Measurements from ENCODE around the gene CXCL17.
"Not testable (repeated sequence)": the region's sequence is repeated elsewhere in the genome, so short reads cannot be mapped to it uniquely, and the experiment has no call there.

Gene CXCL17

DNA sequence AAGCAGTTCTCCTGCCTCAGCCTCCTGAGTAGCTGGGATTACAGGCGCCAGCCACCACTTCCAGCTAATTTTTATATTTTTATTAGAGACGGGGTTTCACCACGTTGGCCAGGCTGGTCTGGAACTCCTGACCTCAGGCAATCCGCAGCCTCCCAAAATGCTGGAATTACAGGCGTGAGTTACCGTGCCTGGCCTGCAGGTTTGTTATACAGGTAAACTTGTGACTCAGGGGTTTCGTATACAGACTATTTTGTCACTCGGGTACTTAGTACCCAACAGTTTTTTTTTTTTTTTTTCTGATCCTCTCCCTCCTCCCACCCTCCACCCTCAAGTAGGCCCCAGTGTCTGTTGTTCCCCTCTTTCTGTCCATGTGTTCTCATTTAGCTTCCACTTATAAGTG lies 18.5 kb upstream of the CXCL17 start:
- not testable (repeated sequence) for H3K4me1 ChIP-seq (ENCODE audit: control insufficient read depth, insufficient read depth, low read length); H3K9me3 ChIP-seq (ENCODE audit: control insufficient read depth, insufficient read depth, low read length); H3K4me3 ChIP-seq (ENCODE audit: low read depth, low read length); H3K9ac ChIP-seq (ENCODE audit: low read depth, low read length); H3K36me3 ChIP-seq (ENCODE audit: control insufficient read depth, insufficient read depth, low read length); H3K27me3 ChIP-seq (ENCODE audit: control insufficient read depth, insufficient read depth, low read length)

DNA sequence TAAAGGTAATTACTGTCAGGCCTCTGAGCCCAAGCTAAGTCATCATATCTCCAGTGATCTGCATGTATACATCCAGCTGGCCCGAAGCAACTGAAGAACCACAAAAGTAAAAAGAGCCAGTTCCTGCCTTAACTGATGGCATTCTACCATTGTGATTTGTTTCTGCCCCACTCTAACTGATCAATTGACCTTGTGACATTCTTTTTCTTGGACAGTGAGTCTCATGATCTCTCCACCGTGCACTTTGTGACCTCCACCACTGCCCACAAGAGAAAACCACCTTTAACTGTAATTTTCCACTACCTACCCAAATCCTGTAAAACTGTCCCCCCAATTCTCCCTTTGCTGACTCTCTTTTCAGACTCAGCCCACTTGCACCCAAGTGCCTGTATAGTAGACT lies 17.2 kb upstream of the CXCL17 start:
- H3K9ac ChIP-seq (ENCODE audit: low read depth, low read length), result no peak overlapping the region
- peaks cover 3% of the 10 kb centered on the region for H3K4me1 ChIP-seq (ENCODE audit: control insufficient read depth, insufficient read depth, low read length)
- no peaks in the 10 kb centered on the region for H3K27me3 ChIP-seq (ENCODE audit: control insufficient read depth, insufficient read depth, low read length)
- no peaks in the 10 kb centered on the region for H3K9me3 ChIP-seq (ENCODE audit: control insufficient read depth, insufficient read depth, low read length)
- no peaks in the 10 kb centered on the region for H3K36me3 ChIP-seq (ENCODE audit: control insufficient read depth, insufficient read depth, low read length)
- H3K4me3 ChIP-seq (ENCODE audit: low read depth, low read length), result no peak overlapping the region

DNA sequence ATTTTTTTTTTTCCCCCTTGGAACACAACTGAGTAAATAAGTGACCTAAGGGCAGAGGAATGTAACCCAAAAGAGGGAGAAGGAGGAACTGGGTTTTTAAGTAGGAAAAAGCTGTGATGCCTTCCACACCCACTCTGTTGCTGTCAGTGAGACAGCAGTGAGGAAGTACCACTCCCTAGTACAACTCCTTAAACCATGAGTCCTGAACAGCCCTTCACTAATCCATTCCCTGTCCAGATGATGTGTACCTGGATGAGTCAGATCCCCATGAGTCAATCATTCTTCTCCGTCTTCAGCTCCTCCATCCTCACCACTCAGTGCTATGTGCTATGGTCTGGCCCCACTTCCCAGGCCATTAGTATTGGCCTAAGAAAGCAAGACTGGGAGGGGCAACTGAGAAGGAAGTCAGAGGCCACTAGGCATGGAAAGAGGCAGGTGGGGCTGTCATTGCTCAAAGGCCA lies 12.9 kb upstream of the CXCL17 start:
- Histone ChIP-seq H3K4me1 (ENCODE audit: control insufficient read depth, insufficient read depth, low read length) (peaks cover 9% of the 10 kb centered on the region), H3K9me3 (ENCODE audit: control insufficient read depth, insufficient read depth, low read length) (no peaks in the 10 kb centered on the region), H3K27me3 (ENCODE audit: control insufficient read depth, insufficient read depth, low read length) (no peaks in the 10 kb centered on the region), H3K36me3 (ENCODE audit: control insufficient read depth, insufficient read depth, low read length) (no peaks in the 10 kb centered on the region), H3K4me3 (ENCODE audit: low read depth, low read length) (no peak overlapping the region), H3K9ac (ENCODE audit: low read depth, low read length) (no peak overlapping the region)

DNA sequence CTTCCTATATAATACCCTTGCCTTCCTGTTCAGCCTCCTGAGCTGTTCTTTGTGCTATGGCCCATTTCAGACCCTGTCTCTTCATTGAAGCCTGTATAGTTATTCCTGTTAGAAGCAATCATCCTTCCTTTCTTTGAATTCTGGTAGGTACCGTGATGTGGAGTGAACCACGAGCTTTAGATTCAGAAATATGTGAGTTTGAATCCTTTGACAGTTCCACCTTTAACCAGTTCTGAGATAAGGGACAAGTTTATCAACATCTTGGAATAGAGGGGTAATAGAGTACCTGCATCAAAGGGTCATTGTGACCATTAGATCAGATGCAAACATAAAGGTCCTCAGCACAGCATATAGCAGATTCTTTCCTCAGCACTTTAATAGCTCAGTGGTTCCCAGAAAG lies 12.3 kb upstream of the CXCL17 start:
- Histone ChIP-seq H3K27me3 (ENCODE audit: control insufficient read depth, insufficient read depth, low read length) (no peaks in the 10 kb centered on the region), H3K9ac (ENCODE audit: low read depth, low read length) (no peak overlapping the region), H3K36me3 (ENCODE audit: control insufficient read depth, insufficient read depth, low read length) (no peaks in the 10 kb centered on the region), H3K9me3 (ENCODE audit: control insufficient read depth, insufficient read depth, low read length) (no peaks in the 10 kb centered on the region), H3K4me3 (ENCODE audit: low read depth, low read length) (no peak overlapping the region), H3K4me1 (ENCODE audit: control insufficient read depth, insufficient read depth, low read length) (peaks cover 9% of the 10 kb centered on the region)

DNA sequence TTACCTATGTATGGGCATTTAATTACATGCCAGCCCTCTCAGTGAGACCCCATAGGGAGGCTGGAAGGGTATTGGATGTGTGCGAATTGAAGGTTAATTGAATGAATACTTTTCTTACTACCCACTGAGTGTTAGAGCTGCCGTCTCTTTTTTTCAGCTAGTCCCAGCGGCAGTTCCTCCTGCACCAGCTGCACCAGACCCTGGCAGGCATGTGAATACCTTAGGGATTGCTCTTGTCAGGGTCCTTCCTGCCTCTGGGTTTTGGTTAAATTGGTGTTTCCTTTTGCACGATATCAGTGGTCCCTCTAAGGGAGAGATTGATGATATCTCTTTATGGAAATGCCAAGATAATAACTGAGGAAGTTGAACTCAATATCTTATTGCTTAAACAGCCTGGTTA lies 9.8 kb upstream of the CXCL17 start:
- Histone ChIP-seq H3K9me3 (ENCODE audit: control insufficient read depth, insufficient read depth, low read length) (no peaks in the 10 kb centered on the region), H3K4me3 (ENCODE audit: low read depth, low read length) (no peak overlapping the region), H3K36me3 (ENCODE audit: control insufficient read depth, insufficient read depth, low read length) (no peaks in the 10 kb centered on the region), H3K27me3 (ENCODE audit: control insufficient read depth, insufficient read depth, low read length) (no peaks in the 10 kb centered on the region), H3K9ac (ENCODE audit: low read depth, low read length) (no peak overlapping the region), H3K4me1 (ENCODE audit: control insufficient read depth, insufficient read depth, low read length) (peaks cover 9% of the 10 kb centered on the region)

DNA sequence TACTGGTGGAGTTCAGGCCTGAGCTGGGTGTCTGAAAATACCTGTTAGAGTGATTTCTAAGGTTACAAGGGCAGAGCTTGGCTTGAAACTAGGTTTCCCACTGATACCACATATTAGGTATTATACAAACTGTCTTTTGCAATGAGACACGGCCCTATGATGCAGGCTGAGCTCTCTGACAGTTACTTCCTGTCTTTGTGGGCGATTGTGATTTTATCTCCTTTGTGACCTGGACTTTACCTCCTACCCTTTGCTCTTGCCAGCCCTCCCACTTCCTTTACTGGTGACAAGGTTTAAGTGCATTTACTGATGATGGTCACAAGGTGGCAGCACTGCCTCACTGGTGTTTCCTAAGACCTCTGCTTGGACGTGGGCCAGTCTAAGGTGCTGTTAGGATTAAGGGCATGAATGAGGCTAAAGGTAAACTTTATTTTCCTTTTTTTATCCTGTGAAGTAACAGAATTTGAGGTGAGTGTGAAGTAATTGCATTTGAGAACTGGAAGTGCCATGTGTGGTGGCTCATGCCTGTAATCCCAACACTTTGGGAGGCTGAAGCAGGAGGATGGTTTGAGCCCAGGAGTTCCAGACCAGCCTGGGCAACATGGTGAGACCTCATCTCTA lies 7.7 kb upstream of the CXCL17 start:
- H3K9me3 ChIP-seq (ENCODE audit: control insufficient read depth, insufficient read depth, low read length), result no peaks in the 10 kb centered on the region
- H3K4me1 ChIP-seq (ENCODE audit: control insufficient read depth, insufficient read depth, low read length), result peaks cover 6% of the 10 kb centered on the region
- H3K4me3 ChIP-seq (ENCODE audit: low read depth, low read length), result no peak overlapping the region
- no peak overlapping the region for H3K9ac ChIP-seq (ENCODE audit: low read depth, low read length)
- no peaks in the 10 kb centered on the region for H3K36me3 ChIP-seq (ENCODE audit: control insufficient read depth, insufficient read depth, low read length)
- H3K27me3 ChIP-seq (ENCODE audit: control insufficient read depth, insufficient read depth, low read length), result no peaks in the 10 kb centered on the region

DNA sequence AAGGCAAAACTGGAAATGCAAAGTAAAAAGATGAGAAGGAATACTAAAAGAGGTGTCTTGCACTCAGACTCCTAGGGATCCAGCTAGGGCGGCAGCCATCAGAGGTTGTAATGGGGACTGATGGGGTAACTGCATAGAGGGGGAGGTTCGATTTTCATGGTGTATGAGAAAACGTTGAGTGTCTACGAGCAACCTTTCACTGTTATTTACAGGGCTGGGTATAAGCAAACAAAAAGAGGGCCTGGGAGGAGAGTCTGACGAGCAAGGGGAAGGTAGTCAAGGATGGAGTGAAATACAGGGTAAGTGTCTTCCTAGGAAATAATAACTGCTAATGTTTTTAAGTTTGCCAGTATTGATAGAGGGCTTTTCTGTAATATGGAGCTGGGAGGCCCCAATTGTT lies 5.6 kb upstream of the CXCL17 start:
- not testable (repeated sequence) for H3K4me1 ChIP-seq (ENCODE audit: control insufficient read depth, insufficient read depth, low read length); H3K27me3 ChIP-seq (ENCODE audit: control insufficient read depth, insufficient read depth, low read length); H3K9ac ChIP-seq (ENCODE audit: low read depth, low read length); H3K9me3 ChIP-seq (ENCODE audit: control insufficient read depth, insufficient read depth, low read length); H3K36me3 ChIP-seq (ENCODE audit: control insufficient read depth, insufficient read depth, low read length); H3K4me3 ChIP-seq (ENCODE audit: low read depth, low read length)

DNA sequence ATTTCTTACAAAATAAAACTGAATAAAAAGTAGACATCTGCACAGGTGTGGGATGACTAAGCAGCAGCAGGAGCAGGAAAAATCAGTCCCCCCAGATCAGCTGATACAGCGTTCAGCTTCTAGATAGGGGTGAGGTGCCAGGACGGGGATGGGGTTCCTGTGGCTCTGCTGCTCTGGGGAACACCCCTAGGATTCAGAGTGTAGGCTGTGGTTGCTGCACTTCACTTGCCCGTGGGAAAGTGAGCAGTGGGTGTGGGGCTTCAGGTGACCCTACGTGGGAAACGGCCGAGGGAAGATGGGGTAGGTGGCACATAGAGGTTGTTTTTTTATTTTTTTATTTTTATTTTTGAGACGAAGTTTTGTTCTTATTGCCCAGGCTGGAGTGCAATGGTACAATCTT lies 3.2 kb upstream of the CXCL17 start:
- Histone ChIP-seq H3K4me1 (ENCODE audit: control insufficient read depth, insufficient read depth, low read length) (peaks cover 7% of the 10 kb centered on the region), H3K9me3 (ENCODE audit: control insufficient read depth, insufficient read depth, low read length) (no peaks in the 10 kb centered on the region), H3K27me3 (ENCODE audit: control insufficient read depth, insufficient read depth, low read length) (peaks cover 8% of the 10 kb centered on the region), H3K4me3 (ENCODE audit: low read depth, low read length) (no peak overlapping the region), H3K9ac (ENCODE audit: low read depth, low read length) (no peak overlapping the region), H3K36me3 (ENCODE audit: control insufficient read depth, insufficient read depth, low read length) (no peaks in the 10 kb centered on the region)

DNA sequence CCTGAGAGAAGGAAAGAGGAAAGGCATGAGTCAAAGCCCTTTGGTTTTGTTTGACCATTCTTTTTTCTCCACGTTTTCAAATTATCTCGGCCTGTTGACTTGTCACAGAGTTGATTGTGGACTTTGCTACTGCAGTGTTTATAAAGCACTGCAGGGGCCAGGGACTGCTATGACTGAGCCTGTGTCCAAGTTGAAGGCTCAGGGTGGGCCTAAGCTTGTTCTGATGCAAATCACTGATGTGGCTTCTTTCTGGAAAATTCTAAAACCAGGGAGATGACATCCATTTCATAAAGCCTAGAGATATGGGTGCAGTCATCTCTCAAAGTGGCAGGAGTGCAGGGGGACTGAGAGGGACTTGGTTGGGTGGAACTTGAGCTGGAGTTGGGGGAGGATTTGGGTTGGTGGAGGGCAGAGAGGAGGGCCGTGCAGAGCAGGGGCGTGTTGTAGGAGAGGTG lies 1.2 kb upstream of the CXCL17 start:
- H3K9ac ChIP-seq (ENCODE audit: low read depth, low read length), result no peak overlapping the region
- peaks cover 8% of the 10 kb centered on the region for H3K27me3 ChIP-seq (ENCODE audit: control insufficient read depth, insufficient read depth, low read length)

DNA sequence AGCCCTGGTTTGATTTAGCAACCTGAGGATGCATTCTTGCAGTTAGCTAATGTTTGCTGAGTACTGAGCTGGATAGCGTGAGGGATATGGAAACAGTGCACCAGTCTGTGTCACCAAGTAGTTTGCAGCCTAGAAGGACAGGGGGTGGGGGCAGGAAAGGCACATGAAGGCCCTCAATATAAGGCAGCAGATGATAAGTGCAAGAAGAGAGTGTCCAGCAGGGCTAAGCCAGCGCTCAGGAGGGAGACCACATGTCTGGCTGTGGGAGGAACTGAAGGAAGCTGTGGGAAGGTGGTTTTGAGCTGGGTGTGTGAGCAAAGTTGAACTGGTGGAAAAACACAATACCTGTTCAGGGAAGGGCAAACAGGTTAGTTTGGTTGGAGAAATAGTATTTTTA lies 1.7 kb downstream of the CXCL17 start:
- H3K9ac ChIP-seq (ENCODE audit: low read depth, low read length), result no peak overlapping the region
- H3K4me1 ChIP-seq (ENCODE audit: control insufficient read depth, insufficient read depth, low read length), result peaks cover 7% of the 10 kb centered on the region
- no peaks in the 10 kb centered on the region for H3K9me3 ChIP-seq (ENCODE audit: control insufficient read depth, insufficient read depth, low read length)
- no peaks in the 10 kb centered on the region for H3K36me3 ChIP-seq (ENCODE audit: control insufficient read depth, insufficient read depth, low read length)
- H3K27me3 ChIP-seq (ENCODE audit: control insufficient read depth, insufficient read depth, low read length), result peaks cover 10% of the 10 kb centered on the region
- no peak overlapping the region for H3K4me3 ChIP-seq (ENCODE audit: low read depth, low read length)

More for the DNA sequence above, 1.2 kb upstream of the CXCL17 start:
- Histone ChIP-seq H3K9me3 (ENCODE audit: control insufficient read depth, insufficient read depth, low read length) (no peaks in the 10 kb centered on the region), H3K36me3 (ENCODE audit: control insufficient read depth, insufficient read depth, low read length) (no peaks in the 10 kb centered on the region), H3K4me1 (ENCODE audit: control insufficient read depth, insufficient read depth, low read length) (peaks cover 7% of the 10 kb centered on the region), H3K4me3 (ENCODE audit: low read depth, low read length) (no peak overlapping the region)

DNA sequence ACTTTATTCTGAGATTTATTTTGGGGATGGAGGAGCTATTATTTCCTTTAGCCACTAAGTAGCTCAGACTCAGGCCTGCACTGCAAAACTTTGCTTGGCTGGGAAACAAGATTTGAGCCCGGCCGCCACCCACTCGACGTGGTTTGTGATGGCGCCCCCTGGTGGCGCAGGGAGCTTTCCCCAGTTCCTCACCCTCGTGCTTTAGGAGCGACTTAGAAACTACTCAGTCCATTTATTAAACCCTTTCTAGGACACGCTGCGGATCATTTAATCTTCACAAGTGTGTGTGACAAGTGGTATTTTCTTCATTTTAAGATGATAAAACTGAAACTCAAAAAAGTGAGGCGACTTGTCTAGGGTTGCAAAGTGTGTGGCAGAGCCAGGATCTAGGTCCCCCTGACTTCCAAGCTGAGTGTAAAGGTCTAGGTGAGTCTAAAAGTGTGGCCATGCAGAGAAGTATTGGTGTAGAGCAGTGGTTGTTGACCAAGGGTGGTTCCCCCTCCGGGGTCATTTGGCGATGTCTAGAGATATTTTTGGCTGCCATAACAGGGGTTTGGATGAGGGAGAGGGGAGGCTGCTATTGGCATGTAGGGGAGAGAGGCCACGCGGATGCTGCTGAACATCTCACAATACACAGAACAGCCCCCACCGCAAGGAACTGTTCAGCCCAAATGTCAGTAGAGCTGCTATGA lies 2.2 kb downstream of the CXCL17 start:
- Histone ChIP-seq H3K9ac (ENCODE audit: low read depth, low read length) (no peak overlapping the region), H3K4me1 (ENCODE audit: control insufficient read depth, insufficient read depth, low read length) (peaks cover 7% of the 10 kb centered on the region), H3K27me3 (ENCODE audit: control insufficient read depth, insufficient read depth, low read length) (peaks cover 10% of the 10 kb centered on the region)

DNA sequence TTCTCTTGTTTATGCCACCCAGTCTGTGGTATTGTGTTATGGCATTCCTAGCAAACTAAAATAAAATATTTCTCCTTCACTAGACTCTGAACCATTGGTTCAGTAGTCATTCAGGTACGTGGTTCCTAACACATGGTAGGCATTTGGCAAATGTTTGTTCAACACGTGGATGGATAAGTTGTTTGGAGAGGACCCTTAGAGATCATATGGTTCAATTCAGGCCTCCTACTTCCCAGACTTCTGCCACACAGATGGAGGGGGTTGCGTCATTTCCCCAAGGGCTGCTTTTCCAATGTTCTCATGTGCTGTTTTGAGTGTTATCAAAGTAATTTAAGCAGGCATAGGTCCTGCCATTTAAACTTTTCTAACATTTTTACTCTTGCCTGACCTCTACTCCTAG lies 6.7 kb downstream of the CXCL17 start:
- no peak overlapping the region for H3K4me3 ChIP-seq (ENCODE audit: low read depth, low read length)
- H3K9me3 ChIP-seq (ENCODE audit: control insufficient read depth, insufficient read depth, low read length), result no peaks in the 10 kb centered on the region
- H3K9ac ChIP-seq (ENCODE audit: low read depth, low read length), result no peak overlapping the region
- H3K36me3 ChIP-seq (ENCODE audit: control insufficient read depth, insufficient read depth, low read length), result no peaks in the 10 kb centered on the region
- H3K27me3 ChIP-seq (ENCODE audit: control insufficient read depth, insufficient read depth, low read length), result peaks cover 2% of the 10 kb centered on the region
- peaks cover 2% of the 10 kb centered on the region for H3K4me1 ChIP-seq (ENCODE audit: control insufficient read depth, insufficient read depth, low read length)

More for the DNA sequence above, 2.2 kb downstream of the CXCL17 start:
- no peaks in the 10 kb centered on the region for H3K36me3 ChIP-seq (ENCODE audit: control insufficient read depth, insufficient read depth, low read length)
- H3K4me3 ChIP-seq (ENCODE audit: low read depth, low read length), result no peak overlapping the region
- no peaks in the 10 kb centered on the region for H3K9me3 ChIP-seq (ENCODE audit: control insufficient read depth, insufficient read depth, low read length)
